Spleen (tissue), 7 donors: ENCODE data around the gene ABCC1.

Source experiments
- POLR2A ChIP-seq, 3 donors: fragments of 450-650 bp; IDR thresholded peaks; one replicate each; pipeline ENCODE4 v1.5.1; 2017; ENCODE audit warnings: antibody characterized with exemption in 3 of 3, mild to moderate bottlenecking in 1 of 3
- POLR2AphosphoS5 ChIP-seq, 3 donors: sonication (generic); formaldehyde crosslinking; IDR thresholded peaks; one replicate each; pipeline ENCODE4 v1.5.1; 2017; ENCODE audit warnings: antibody characterized with exemption in 3 of 3
- TF ChIP-seq, protein P1 (sequence below), 11 experiments: fragments of 200-600 bp in 7 of 11; fragments of 450-650 bp in 4 of 11; sonication (generic) in 4 of 11; IDR thresholded peaks in 8 of 11; conservative IDR thresholded peaks in 3 of 11; 1 replicate in 7 of 11; 2 replicates in 4 of 11; pipeline versions ENCODE4 v1.4.0 to v1.8.0; 2016 to 2021; ENCODE audit warnings: antibody characterized with exemption in 11 of 11, inconsistent platforms in 4 of 11, mild to moderate bottlenecking in 1 of 11
- donor health status: DM: no; HTN: no; CAD: no; lungs with moderate emphysema.
- donor health status: DM: no; HTN: no; CAD: no.
- donor health status: DM: no; HTN: no; CAD: no.

DNA sequence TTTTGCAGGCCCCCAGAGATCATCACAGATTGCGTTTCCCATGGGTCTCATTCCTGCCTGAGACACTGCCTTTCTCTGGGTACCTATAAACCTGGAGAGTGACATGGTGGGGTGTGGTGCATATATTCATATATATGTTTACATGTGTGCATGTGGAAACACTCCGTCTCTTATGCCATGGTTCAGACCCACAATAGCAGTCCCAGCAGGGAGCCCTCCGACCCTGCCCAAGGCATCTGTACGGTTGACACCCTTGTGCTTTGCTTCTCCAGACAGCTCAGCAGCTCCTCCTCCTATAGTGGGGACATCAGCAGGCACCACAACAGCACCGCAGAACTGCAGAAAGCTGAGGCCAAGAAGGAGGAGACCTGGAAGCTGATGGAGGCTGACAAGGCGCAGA, 157.1 kb downstream of the ABCC1 start:
- TF ChIP-seq, protein P1, sequence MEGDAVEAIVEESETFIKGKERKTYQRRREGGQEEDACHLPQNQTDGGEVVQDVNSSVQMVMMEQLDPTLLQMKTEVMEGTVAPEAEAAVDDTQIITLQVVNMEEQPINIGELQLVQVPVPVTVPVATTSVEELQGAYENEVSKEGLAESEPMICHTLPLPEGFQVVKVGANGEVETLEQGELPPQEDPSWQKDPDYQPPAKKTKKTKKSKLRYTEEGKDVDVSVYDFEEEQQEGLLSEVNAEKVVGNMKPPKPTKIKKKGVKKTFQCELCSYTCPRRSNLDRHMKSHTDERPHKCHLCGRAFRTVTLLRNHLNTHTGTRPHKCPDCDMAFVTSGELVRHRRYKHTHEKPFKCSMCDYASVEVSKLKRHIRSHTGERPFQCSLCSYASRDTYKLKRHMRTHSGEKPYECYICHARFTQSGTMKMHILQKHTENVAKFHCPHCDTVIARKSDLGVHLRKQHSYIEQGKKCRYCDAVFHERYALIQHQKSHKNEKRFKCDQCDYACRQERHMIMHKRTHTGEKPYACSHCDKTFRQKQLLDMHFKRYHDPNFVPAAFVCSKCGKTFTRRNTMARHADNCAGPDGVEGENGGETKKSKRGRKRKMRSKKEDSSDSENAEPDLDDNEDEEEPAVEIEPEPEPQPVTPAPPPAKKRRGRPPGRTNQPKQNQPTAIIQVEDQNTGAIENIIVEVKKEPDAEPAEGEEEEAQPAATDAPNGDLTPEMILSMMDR (IDR thresholded peaks at IDR 0.05 in 8 of 11, conservative IDR thresholded peaks at IDR 0.05 in 3 of 11) = no peak
- TF ChIP-seq POLR2A (IDR thresholded peaks at IDR 0.05) (no peak), POLR2AphosphoS5 (IDR thresholded peaks at IDR 0.05) (no peak)
